Measurements from ENCODE around the gene HOXB7.
A peak's percentile ranks its signal among the peaks of the same experiment; 100 is the strongest.

HOXB7 gene

GRCh38 chr17:48620461-48621139, 9.8 kb upstream of the HOXB7 start:
- POLR2A ChIA-PET, result no interaction called here
- CTCF ChIA-PET, result interaction anchor here (0.7 to 12.1 kb wide), 11 partner anchors 8 to 358 kb away, joined by 3 to 185 read pairs (median 4); no protein-coding TSS in a partner anchor
- H3K4me3 ChIP-seq (ENCODE audit: low read depth, low read length), result no peak overlapping the region
- no peak for TF ChIP-seq CTCF (IDR thresholded peaks at IDR 0.05; ENCODE audit: insufficient read depth, low read length, missing control alignments)
- DNase-seq (ENCODE audit: low read depth, low spot score), result no peak

GRCh38 chr17:48619826-48620449, 9.1 kb upstream of the HOXB7 start:
- TF ChIP-seq CTCF (IDR thresholded peaks at IDR 0.05; ENCODE audit: insufficient read depth, low read length, missing control alignments), result no peak
- no peak for DNase-seq (ENCODE audit: low read depth, low spot score)
- POLR2A ChIA-PET, result no interaction called here
- CTCF ChIA-PET, result interaction anchor here (1.1 to 12.1 kb wide), 8 partner anchors 13 to 465 kb away, joined by 3 to 185 read pairs (median 16); no protein-coding TSS in a partner anchor
- H3K4me3 ChIP-seq (ENCODE audit: low read depth, low read length), result no peak overlapping the region

- POLR2A ChIA-PET, result interaction anchor here (1.0 kb wide), 1 partner anchor 20 kb away, joined by 4 read pairs; no protein-coding TSS in a partner anchor
- peak; percentile 88 for TF ChIP-seq CTCF (IDR thresholded peaks at IDR 0.05; ENCODE audit: insufficient read depth, low read length, missing control alignments)
Observed at GRCh38 chr17:48618256-48618896, 7.6 kb upstream of the HOXB7 start.

GRCh38 chr17:48617471-48618255, 6.8 kb upstream of the HOXB7 start:
- no peak for DNase-seq (ENCODE audit: low read depth, low spot score)
- POLR2A ChIA-PET, result interaction anchor here (1.0 kb wide), 1 partner anchor 19 kb away, joined by 4 read pairs; no protein-coding TSS in a partner anchor
- CTCF ChIA-PET, result interaction anchor here (0.8 to 12.1 kb wide), 39 partner anchors 8 to 592 kb away, joined by 3 to 185 read pairs (median 5); partner anchors contain the start of genes HOXB3, HOXB5, HOXB6 and HOXB9
- TF ChIP-seq CTCF (IDR thresholded peaks at IDR 0.05; ENCODE audit: insufficient read depth, low read length, missing control alignments), result no peak
- no peak overlapping the region for H3K4me3 ChIP-seq (ENCODE audit: low read depth, low read length)

More at GRCh38 chr17:48618256-48618896, 7.6 kb upstream of the HOXB7 start:
- CTCF ChIA-PET, result interaction anchor here (0.6 to 12.1 kb wide), 50 partner anchors 8 to 619 kb away, joined by 3 to 185 read pairs (median 4); partner anchors contain the start of genes HOXB3, HOXB5, HOXB6 and HOXB9
- no peak for DNase-seq (ENCODE audit: low read depth, low spot score)
- peak overlapping the region; percentile 29 for H3K4me3 ChIP-seq (ENCODE audit: low read depth, low read length)

- no peak for TF ChIP-seq CTCF (IDR thresholded peaks at IDR 0.05; ENCODE audit: insufficient read depth, low read length, missing control alignments)
- H3K4me3 ChIP-seq (ENCODE audit: low read depth, low read length), result no peak overlapping the region
- POLR2A ChIA-PET, result no interaction called here
- DNase-seq (ENCODE audit: low read depth, low spot score), result no peak
- CTCF ChIA-PET, result interaction anchor here (0.6 to 12.1 kb wide), 29 partner anchors 9 to 709 kb away, joined by 3 to 185 read pairs (median 9); partner anchors contain the start of genes HOXB3, HOXB5, HOXB6 and HOXB9
Observed at GRCh38 chr17:48616717-48617470, 6.1 kb upstream of the HOXB7 start.

Data from AG04449 (cell line).